Measurements from ENCODE around the gene KRTAP10-6. TPM values are rescaled to one million over a fixed set of nuclear protein-coding genes. Genes with fewer than 3 reads are reported as not detected.

The KRTAP10-6 gene
- total and polyA plus RNA-seq, 2 donors from 2014 or later: not detected

DNA sequence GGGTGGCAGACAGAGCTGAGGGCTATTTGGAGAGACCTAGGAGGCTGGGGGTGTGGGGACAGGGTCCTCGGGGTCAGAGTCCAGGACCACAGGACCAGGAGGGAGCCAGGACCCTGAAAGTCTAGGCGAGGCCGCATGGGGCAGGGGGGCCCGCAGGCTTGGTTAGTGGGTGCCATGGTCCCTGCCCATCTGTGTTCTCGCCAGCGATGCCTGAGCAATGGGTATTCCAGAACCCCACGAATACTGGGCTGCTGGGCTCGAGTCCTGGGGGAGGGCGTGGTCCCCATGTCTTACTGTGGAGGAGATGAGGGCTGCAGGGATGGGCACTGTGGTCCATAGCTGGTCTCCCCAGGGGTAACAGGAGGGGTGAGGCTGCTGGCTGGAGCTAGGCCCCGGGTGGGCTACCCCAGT, 2.0 kb downstream of the KRTAP10-6 start:
- DNase-seq: no peak
- intact Hi-C loops (cut with DNase I): no loop called here
- no peak for FAIRE-seq
- no peaks in the 10 kb centered on the region for H3K36me3 ChIP-seq (ENCODE audit: control insufficient read depth in 2 of 3, insufficient read depth in 3 of 3, low read length in 3 of 3)
- H3K9ac ChIP-seq (ENCODE audit: low read length in 3 of 3): no peak overlapping the region
- no peak overlapping the region for H3K27ac ChIP-seq (ENCODE audit: low read depth in 2 of 2, low read length in 2 of 2)
- no peaks in the 10 kb centered on the region for H3K4me1 ChIP-seq (ENCODE audit: control insufficient read depth in 2 of 3, insufficient read depth in 2 of 3, low read depth in 1 of 3, low read length in 3 of 3)
- H3K9me3 ChIP-seq (ENCODE audit: control insufficient read depth in 2 of 3, insufficient read depth in 1 of 3, low read length in 3 of 3): no peaks in the 10 kb centered on the region
- no peaks in the 10 kb centered on the region for H3K27me3 ChIP-seq (ENCODE audit: control insufficient read depth, insufficient read depth, low read length)
- TF ChIP-seq, protein P1, sequence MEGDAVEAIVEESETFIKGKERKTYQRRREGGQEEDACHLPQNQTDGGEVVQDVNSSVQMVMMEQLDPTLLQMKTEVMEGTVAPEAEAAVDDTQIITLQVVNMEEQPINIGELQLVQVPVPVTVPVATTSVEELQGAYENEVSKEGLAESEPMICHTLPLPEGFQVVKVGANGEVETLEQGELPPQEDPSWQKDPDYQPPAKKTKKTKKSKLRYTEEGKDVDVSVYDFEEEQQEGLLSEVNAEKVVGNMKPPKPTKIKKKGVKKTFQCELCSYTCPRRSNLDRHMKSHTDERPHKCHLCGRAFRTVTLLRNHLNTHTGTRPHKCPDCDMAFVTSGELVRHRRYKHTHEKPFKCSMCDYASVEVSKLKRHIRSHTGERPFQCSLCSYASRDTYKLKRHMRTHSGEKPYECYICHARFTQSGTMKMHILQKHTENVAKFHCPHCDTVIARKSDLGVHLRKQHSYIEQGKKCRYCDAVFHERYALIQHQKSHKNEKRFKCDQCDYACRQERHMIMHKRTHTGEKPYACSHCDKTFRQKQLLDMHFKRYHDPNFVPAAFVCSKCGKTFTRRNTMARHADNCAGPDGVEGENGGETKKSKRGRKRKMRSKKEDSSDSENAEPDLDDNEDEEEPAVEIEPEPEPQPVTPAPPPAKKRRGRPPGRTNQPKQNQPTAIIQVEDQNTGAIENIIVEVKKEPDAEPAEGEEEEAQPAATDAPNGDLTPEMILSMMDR (IDR thresholded peaks at IDR 0.05; ENCODE audit: borderline replicate concordance, extremely low read depth, insufficient read depth): no peak
- no peak overlapping the region for H3K4me3 ChIP-seq (ENCODE audit: low read length in 3 of 3)

DNA sequence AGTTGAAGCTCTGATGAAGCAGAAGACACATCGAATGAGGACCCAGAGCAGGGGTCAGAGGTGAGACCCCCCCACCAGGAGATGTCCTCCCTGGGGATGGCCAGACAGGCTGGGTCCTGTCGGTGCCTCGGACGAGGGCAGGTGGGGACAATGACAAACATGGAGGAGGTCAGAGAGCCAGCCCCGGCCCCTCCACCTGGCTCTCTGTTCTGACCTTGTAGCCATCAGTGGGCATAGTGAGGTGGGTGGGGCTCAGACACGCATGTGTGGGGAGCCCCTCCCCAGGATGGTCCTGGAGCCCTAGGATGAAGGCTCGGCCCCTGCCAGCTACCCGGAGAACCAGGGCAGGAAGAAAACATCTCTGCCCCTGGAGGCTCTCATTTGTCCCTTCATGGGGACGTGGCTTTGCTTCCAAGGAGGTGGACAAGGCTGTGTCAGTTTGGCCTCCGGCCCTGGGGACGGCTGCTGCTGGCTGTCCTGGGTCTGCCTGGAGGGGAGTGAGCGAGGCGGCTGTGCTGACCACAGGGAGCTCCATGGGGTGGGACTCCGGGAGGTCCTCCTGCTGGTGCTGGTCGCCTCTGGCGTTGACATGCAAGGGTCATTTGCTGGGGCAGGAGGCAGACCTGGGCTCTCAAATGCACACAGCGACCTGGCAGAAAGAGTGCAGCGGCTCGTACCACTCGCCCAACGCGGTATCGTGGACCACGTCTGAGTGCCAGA, 2.6 kb downstream of the KRTAP10-6 start:
- no peaks in the 10 kb centered on the region for H3K4me1 ChIP-seq (ENCODE audit: control insufficient read depth in 2 of 3, insufficient read depth in 2 of 3, low read depth in 1 of 3, low read length in 3 of 3)
- H3K36me3 ChIP-seq (ENCODE audit: control insufficient read depth in 2 of 3, insufficient read depth in 3 of 3, low read length in 3 of 3): no peaks in the 10 kb centered on the region
- H3K4me3 ChIP-seq (ENCODE audit: low read length in 3 of 3): no peak overlapping the region
- no peak overlapping the region for H3K27ac ChIP-seq (ENCODE audit: low read depth in 2 of 2, low read length in 2 of 2)
- no peak for DNase-seq
- H3K9ac ChIP-seq (ENCODE audit: low read length in 3 of 3): no peak overlapping the region
- no peak for FAIRE-seq
- intact Hi-C loops (cut with DNase I): no loop called here
- H3K9me3 ChIP-seq (ENCODE audit: control insufficient read depth in 2 of 3, insufficient read depth in 1 of 3, low read length in 3 of 3): no peaks in the 10 kb centered on the region
- H3K27me3 ChIP-seq (ENCODE audit: control insufficient read depth, insufficient read depth, low read length): no peaks in the 10 kb centered on the region
- TF ChIP-seq, protein P1 (IDR thresholded peaks at IDR 0.05; ENCODE audit: borderline replicate concordance, extremely low read depth, insufficient read depth): no peak

DNA sequence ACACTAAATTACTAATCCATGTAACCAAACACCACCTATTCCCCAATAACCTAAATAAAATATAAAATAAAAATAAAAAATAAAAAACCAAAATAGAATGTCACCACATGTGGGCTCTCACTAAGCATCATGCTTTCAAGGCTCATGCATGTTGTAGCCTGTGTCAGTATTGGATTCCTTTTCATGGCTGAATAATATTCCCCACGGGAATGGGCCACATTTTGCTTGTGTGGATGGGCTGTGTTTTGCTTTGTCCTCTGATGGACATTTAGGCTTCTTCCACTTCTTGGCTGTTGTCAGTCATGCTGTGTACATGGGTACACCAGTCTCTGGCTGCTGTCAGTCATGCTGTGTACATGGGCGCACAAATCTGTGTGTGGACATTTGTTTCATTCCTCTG, 3.2 kb downstream of the KRTAP10-6 start:
- Histone ChIP-seq H3K9me3 (ENCODE audit: control insufficient read depth in 2 of 3, insufficient read depth in 1 of 3, low read length in 3 of 3) (no peaks in the 10 kb centered on the region), H3K27ac (ENCODE audit: low read depth in 2 of 2, low read length in 2 of 2) (no peak overlapping the region), H3K4me1 (ENCODE audit: control insufficient read depth in 2 of 3, insufficient read depth in 2 of 3, low read depth in 1 of 3, low read length in 3 of 3) (no peaks in the 10 kb centered on the region), H3K4me3 (ENCODE audit: low read length in 3 of 3) (no peak overlapping the region), H3K27me3 (ENCODE audit: control insufficient read depth, insufficient read depth, low read length) (no peaks in the 10 kb centered on the region), H3K9ac (ENCODE audit: low read length in 3 of 3) (no peak overlapping the region), H3K36me3 (ENCODE audit: control insufficient read depth in 2 of 3, insufficient read depth in 3 of 3, low read length in 3 of 3) (no peaks in the 10 kb centered on the region)
- TF ChIP-seq, protein P1 (IDR thresholded peaks at IDR 0.05; ENCODE audit: borderline replicate concordance, extremely low read depth, insufficient read depth): no peak
- intact Hi-C loops (cut with DNase I): no loop called here
- DNase-seq: no peak
- no peak for FAIRE-seq

Measured in kidney (tissue), 14 donors.